GF-D8 (cell line): ENCODE measurements around the gene OR13C2.
"Not testable (repeated sequence)": the region's sequence is repeated elsewhere in the genome, so short reads cannot be mapped to it uniquely, and the experiment has no call there.

ENCODE experiments used
- DNase-seq: peaks from one replicate; lab custom pipeline; 2025; lab: John Stamatoyannopoulos, UW

OR13C2 gene

GRCh38 chr9:104605527-104605926 lies at the start of gene OR13C2:
Gene OR13C2 (minus strand): TSS chr9:104605627. CDS start chr9:104605627, 0 bp downstream.
- DNase-seq: not testable (repeated sequence)

GRCh38 chr9:104635456-104635855 lies 30.0 kb upstream of the OR13C2 start:
- no peak for DNase-seq

GRCh38 chr9:104633976-104634520 lies 28.6 kb upstream of the OR13C2 start:
- no peak for DNase-seq

- not testable (repeated sequence) for DNase-seq
These were observed 20.5 kb upstream of the OR13C2 start for GRCh38 chr9:104625964-104626363.

- DNase-seq: no peak
These were observed 12.7 kb upstream of the OR13C2 start, which contains the start of gene OR13C9 for GRCh38 chr9:104618104-104618503. Gene OR13C9 (minus strand): TSS chr9:104618204. CDS start chr9:104618204, 0 bp downstream.

GRCh38 chr9:104617418-104617817 lies 12.0 kb upstream of the OR13C2 start:
- no peak for DNase-seq

GRCh38 chr9:104611213-104611612 lies 5.8 kb upstream of the OR13C2 start:
- no peak for DNase-seq

GRCh38 chr9:104608336-104608735 lies 2.9 kb upstream of the OR13C2 start:
- DNase-seq: no peak

GRCh38 chr9:104606152-104606551 lies 725 bp upstream of the OR13C2 start:
- DNase-seq: no peak

GRCh38 chr9:104604801-104605200 lies 626 bp downstream of the OR13C2 start:
- no peak for DNase-seq

- not testable (repeated sequence) for DNase-seq
These were observed 6.1 kb downstream of the OR13C2 start, which contains the start of gene OR13C5 for GRCh38 chr9:104599313-104599712. Gene OR13C5 (minus strand): TSS chr9:104599413. CDS start chr9:104599413, 0 bp downstream.

- DNase-seq: not testable (repeated sequence)
These were observed 6.7 kb downstream of the OR13C2 start for GRCh38 chr9:104598749-104599148.

- DNase-seq: no peak
These were observed 15.8 kb downstream of the OR13C2 start for GRCh38 chr9:104589626-104590025.

- no peak for DNase-seq
These were observed 18.8 kb downstream of the OR13C2 start for GRCh38 chr9:104586496-104587180.

GRCh38 chr9:104580562-104580961 lies 24.9 kb downstream of the OR13C2 start:
- no peak for DNase-seq

GRCh38 chr9:104577263-104577662 lies 28.2 kb downstream of the OR13C2 start:
- DNase-seq: no peak

- no peak for DNase-seq
These were observed 30.0 kb downstream of the OR13C2 start for GRCh38 chr9:104575456-104575855.

- DNase-seq: no peak
These were observed 32.8 kb downstream of the OR13C2 start for GRCh38 chr9:104572612-104573011.

GRCh38 chr9:104568868-104569267 lies 36.6 kb downstream of the OR13C2 start, which contains the start of gene OR13C8:
Gene OR13C8 (plus strand): TSS chr9:104569168. CDS start chr9:104569168, 0 bp downstream.
- DNase-seq: no peak

GRCh38 chr9:104564358-104564757 lies 41.1 kb downstream of the OR13C2 start:
- DNase-seq: no peak

- DNase-seq: no peak
These were observed 48.4 kb downstream of the OR13C2 start for GRCh38 chr9:104556830-104557634.

GRCh38 chr9:104555521-104555920 lies 49.9 kb downstream of the OR13C2 start:
- no peak for DNase-seq
